ENCODE measurements around the gene ELL.

GRCh38 chr19:18517606-18518005 lies 4.3 kb downstream of the ELL start:
- TF ChIP-seq CTCF (IDR thresholded peaks at IDR 0.05), result no peak
- TF ChIP-seq POLR2AphosphoS5 (IDR thresholded peaks at IDR 0.05), result no peak
- no peak for TF ChIP-seq EP300 (IDR thresholded peaks at IDR 0.05; ENCODE audit: low read depth)

Measured in transverse colon (tissue), 4 donors.